NCI-H1694 treated with DMSO at 0.1 percent for 48 hours (cell line): ENCODE measurements around the gene SCFD2.
"Not testable (repeated sequence)": the region's sequence is repeated elsewhere in the genome, so short reads cannot be mapped to it uniquely, and the experiment has no call there.

Experiments
- DNase-seq: peaks from one replicate; lab custom pipeline; 2025; lab: John Stamatoyannopoulos, UW

Gene SCFD2

GRCh38 chr4:53100501-53101190, 265.2 kb downstream of the SCFD2 start:
- no peak for DNase-seq

- no peak for DNase-seq
These were observed 267.2 kb downstream of the SCFD2 start for GRCh38 chr4:53098681-53099121.

GRCh38 chr4:53094040-53094439, 271.8 kb downstream of the SCFD2 start:
- DNase-seq: no peak

- DNase-seq: no peak
These were observed 275.7 kb downstream of the SCFD2 start for GRCh38 chr4:53089936-53090729.

- no peak for DNase-seq
These were observed 277.7 kb downstream of the SCFD2 start for GRCh38 chr4:53088152-53088551.

- DNase-seq: no peak
These were observed 289.4 kb downstream of the SCFD2 start for GRCh38 chr4:53076374-53076958.

GRCh38 chr4:53075162-53075785, 290.6 kb downstream of the SCFD2 start:
- no peak for DNase-seq

GRCh38 chr4:53068755-53069330, 297.0 kb downstream of the SCFD2 start:
- no peak for DNase-seq

GRCh38 chr4:53067125-53067802, 298.6 kb downstream of the SCFD2 start:
- DNase-seq: no peak

- no peak for DNase-seq
These were observed 299.7 kb downstream of the SCFD2 start for GRCh38 chr4:53066155-53066554.

- DNase-seq: no peak
These were observed 301.3 kb downstream of the SCFD2 start for GRCh38 chr4:53064609-53065008.

- DNase-seq: no peak
These were observed 304.6 kb downstream of the SCFD2 start for GRCh38 chr4:53061091-53061850.

- no peak for DNase-seq
These were observed 305.6 kb downstream of the SCFD2 start for GRCh38 chr4:53060278-53060677.

GRCh38 chr4:53059871-53060270, 306.0 kb downstream of the SCFD2 start:
- no peak for DNase-seq

- no peak for DNase-seq
These were observed 306.6 kb downstream of the SCFD2 start for GRCh38 chr4:53059256-53059655.

- DNase-seq: no peak
These were observed 308.2 kb downstream of the SCFD2 start for GRCh38 chr4:53057679-53058078.

- not testable (repeated sequence) for DNase-seq
These were observed 308.8 kb downstream of the SCFD2 start for GRCh38 chr4:53057108-53057507.

- no peak for DNase-seq
These were observed 310.0 kb downstream of the SCFD2 start for GRCh38 chr4:53055716-53056403.

GRCh38 chr4:53055274-53055673, 310.6 kb downstream of the SCFD2 start:
- DNase-seq: no peak

- DNase-seq: no peak
These were observed 315.5 kb downstream of the SCFD2 start for GRCh38 chr4:53050361-53050774.
